Stimulated activated CD8-positive, alpha-beta memory T cell treated with anti-CD3 and anti-CD28 coated beads, Interleukin-15, amount 100 ng/mL, for 24 hours (primary cell): Measurements from ENCODE around the gene DHDH.
A peak's percentile ranks its signal among the peaks of the same experiment; 100 is the strongest.

Experiments
- DNase-seq: peaks from one replicate; pipeline ENCODE4 v3.0.0-alpha.2; 2020; ENCODE audit warnings: low read depth

Gene DHDH

DNA sequence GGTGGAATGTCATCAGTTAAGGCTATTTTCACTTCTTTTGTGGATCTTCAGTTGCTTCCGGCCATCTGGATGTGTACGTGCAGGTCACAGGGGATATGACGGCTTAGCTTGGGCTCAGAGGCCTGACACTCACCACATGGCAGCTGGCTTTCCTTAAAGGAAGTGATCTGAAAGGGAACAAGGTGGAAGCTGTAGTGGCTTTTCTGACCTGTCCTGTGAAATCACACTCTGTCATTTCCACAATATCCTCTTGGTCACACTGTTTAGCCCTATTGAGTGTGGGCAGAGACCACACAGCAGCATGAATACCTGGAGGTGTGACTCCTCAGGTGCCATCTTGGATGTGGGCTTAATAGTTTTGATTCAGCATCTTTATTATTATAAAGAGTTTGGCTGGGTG, 16.7 kb downstream of the DHDH start:
- DNase-seq: no peak

DNA sequence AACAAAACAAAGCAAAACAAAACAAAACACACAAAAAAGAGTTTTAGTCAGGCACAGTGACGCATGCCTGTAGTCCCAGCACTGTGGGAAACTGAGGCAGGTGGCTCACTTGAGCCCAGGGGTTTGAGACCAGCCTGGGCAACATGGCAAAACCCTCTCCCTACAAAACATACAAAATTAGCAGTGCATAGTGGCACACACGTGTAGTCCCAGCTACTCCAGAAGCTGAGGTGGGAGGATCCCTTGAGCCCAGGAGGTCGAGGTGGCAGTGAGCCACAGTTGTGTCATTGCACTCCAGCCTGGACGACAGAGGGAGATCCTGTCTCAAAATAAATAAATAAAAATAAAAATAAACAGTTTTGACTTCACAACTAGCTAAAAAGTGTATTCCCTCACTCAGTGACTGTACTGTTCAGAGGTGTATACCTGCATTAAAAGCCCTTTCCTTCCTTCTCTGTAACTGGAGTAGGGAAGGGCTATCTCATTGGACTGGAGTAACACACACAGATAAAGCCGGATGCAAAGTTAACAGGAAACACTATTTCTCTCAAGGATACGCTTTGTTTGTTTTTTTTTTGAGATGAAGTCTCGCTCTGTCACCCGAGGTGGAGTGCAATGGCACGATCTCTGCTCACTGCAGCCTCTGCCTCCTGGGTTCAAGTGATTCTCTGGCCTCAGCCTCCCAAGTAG, 17.5 kb downstream of the DHDH start:
- DNase-seq: no peak

DNA sequence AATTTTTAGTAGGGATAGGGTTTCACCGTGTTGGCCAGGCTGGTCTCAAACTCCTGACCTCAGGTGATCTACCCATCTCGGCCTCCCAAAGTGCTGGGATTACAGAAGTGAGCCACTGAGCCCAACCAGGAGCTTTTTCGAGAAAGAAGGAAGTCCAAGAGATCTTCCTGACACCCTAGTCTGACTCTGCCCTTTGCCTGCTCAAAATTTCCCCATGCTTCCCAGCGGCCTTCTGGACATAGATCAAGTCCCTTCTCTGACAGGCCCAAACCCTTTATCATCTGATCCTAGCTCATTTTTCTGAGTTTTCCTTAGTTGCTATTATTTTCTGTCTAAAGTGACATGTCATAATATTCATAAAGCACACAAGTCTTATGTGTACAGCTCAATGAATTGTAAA, 19.6 kb downstream of the DHDH start:
- DNase-seq: no peak

DNA sequence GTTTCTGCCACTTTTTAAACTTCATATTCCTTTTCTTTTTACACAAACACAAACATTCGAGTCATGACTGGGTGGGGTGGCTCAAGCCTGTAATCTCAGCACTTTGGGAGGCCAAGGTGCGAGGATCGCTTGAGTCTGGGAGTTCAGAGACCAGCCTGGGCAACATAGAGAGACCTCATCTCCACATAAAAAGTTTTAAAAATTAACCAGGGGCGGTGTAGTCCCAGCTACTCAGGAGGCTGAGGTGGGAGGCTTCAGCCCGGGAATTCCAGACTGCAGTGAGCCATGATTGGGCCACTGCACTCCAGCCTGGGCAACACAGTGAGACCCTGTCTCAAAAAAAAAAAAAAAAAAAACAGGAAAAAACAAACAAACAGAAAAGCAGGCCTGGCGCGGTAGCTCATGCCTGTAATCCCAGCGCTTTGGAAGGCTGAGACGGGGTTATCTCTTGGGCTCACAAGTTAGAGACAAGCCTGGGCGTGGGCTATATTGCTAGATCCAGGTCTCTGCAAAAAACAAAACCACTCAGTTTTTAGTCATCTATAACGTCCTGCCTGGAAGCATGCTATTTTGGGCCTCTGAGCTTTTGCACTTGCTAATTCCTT, 20.6 kb downstream of the DHDH start:
- DNase-seq: no peak

DNA sequence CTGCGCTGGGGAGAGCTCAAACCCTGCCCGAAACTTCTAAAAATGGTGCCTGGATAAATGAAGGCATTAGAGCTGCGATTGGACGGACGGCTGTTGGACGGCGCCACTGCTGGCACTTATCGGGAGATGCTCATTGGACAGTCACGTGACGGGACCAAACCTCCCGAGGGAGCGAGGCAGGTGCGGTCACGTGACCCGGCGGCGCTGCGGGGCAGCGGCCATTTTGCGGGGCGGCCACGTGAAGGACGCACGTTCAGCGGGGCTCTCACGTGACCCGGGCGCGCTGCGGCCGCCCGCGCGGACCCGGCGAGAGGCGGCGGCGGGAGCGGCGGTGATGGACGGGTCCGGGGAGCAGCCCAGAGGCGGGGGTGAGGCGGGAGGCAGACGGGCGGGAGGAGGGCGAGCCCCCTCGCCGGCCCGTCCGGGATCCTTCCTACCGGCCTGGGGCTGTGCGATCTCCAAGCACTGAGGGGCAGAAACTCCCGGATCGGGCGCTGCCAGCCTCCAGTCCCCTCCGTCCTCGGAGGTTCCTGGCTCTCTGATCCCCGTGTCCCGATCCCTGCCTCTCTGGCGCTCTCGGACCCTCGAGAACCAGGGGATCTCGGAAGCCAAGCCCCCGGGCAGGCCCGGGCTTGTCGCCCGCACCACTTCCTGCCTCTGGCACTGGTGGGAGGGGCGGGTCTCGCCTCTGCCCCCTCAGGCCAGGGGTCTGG, 21.3 kb downstream of the DHDH start, which contains the start of gene BAX:
Gene BAX (plus strand): TSS at position 281 of the 713 bp plus-strand sequence. CDS start 54 bp downstream, at position 335.
- peak; percentile 83 for DNase-seq

DNA sequence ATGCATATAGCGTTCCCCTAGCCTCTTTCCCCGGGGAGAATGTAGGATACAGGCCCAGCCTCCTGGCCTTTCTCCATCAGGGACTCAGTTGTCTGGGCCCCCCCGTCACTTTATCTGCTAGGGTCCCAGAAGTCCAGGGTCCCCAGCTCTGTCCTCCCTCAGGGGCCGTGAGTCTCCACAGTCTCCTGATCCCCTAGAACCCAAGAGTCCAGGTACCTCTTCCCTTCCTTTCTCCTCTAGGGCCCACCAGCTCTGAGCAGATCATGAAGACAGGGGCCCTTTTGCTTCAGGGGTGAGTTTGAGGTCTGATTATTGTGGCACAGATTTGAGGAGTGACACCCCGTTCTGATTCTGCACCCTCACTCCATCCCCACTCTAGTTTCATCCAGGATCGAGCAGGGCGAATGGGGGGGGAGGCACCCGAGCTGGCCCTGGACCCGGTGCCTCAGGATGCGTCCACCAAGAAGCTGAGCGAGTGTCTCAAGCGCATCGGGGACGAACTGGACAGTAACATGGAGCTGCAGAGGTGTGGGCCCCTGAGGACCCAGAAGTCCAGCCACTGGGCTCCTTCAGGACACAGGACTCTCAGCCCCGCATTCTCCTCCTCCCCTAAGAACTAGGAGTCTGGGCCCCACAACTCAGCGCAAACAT, 21.9 kb downstream of the DHDH start:
- no peak for DNase-seq

DNA sequence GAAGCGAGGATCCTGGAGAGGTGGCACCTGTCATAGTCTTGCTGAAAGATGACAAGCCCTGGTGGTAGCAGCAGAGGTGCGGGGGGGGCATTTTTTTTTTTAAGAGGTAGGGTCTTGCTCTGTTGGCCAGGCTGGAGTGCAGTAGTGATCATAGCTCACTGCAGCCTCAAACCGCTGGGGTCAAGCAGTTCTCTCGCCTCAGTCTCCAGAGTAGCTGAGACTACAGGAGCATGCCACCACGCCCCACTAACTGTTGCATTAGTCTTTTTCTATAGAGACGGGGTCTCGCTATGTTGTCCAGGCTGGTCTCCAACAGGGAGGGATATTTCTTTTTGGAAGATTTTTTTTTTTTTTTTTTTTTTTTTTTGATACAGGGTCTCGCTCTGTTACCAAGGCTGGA, 24.5 kb downstream of the DHDH start:
- no peak for DNase-seq

DNA sequence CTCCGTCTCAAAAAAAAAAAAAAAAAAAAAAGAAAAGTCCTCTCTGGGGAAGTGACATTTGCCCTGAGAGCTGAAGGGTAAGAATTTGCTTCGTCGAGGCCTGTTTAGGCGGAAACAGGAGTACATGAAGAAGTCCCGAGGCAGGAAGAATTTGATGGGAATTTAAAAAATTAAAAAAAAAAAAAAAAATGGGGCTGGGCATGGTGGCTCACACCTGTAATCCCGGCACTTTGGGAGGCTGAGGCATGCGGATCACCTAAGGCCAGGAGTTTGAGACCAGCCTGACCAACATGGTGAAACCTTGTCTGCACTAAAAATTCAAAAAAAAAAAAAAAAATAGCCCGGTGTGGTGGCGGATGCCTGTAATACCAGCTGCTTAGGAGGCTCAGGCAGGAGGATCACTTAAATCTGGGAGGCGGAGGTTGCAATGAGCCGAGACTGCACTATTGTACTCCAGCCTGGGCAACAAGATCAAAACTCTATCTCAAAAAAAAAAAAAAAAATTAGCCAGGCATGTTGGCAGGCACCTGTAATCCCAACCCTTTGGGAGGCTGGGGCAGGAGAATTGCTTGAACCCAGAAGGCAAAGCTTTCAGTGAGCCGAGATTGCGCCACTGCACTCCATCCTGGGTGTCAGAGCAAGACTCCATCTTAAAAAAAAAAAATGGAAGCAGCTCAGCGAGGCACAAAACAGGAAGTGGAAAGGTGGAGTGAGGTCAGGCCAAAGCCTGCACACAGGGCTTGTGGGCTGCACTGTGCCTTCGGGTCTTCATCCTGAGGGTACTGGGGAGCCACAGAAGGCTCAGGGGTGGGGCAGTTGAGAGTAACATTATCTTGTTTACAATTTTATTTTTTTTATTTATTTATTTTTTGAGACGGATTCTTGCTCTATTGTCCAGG, 26.1 kb downstream of the DHDH start:
- DNase-seq: no peak

DNA sequence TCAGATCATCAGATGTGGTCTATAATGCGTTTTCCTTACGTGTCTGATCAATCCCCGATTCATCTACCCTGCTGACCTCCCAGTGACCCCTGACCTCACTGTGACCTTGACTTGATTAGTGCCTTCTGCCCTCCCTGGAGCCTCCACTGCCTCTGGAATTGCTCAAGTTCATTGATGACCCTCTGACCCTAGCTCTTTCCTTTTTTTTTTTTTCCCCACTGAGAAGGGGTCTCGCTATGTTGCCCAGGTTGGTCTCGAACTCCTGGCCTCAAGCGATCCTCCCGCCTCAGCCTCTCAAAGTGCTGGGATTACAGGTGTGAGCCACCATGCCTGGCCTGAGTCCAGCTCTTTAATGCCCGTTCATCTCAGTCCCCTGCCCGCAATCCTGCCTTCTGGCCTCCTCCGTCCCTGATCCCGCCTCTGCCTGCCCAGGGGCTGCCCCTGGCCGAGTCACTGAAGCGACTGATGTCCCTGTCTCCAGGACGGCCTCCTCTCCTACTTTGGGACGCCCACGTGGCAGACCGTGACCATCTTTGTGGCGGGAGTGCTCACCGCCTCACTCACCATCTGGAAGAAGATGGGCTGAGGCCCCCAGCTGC, 27.7 kb downstream of the DHDH start:
- no peak for DNase-seq

DNA sequence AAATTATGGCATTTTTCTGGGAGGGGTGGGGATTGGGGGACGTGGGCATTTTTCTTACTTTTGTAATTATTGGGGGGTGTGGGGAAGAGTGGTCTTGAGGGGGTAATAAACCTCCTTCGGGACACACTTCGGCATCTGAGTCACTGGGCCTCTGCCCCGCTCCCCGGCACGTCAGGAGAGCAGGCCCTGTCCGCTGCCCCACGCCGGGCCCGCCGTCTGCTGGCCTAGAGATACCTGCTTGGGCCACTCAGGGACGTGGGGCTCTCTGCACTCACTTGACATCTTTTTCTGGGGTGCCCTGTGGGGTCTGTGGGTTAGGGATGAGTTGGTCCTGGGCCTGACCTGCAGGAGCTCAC, 28.2 kb downstream of the DHDH start:
- no peak for DNase-seq

DNA sequence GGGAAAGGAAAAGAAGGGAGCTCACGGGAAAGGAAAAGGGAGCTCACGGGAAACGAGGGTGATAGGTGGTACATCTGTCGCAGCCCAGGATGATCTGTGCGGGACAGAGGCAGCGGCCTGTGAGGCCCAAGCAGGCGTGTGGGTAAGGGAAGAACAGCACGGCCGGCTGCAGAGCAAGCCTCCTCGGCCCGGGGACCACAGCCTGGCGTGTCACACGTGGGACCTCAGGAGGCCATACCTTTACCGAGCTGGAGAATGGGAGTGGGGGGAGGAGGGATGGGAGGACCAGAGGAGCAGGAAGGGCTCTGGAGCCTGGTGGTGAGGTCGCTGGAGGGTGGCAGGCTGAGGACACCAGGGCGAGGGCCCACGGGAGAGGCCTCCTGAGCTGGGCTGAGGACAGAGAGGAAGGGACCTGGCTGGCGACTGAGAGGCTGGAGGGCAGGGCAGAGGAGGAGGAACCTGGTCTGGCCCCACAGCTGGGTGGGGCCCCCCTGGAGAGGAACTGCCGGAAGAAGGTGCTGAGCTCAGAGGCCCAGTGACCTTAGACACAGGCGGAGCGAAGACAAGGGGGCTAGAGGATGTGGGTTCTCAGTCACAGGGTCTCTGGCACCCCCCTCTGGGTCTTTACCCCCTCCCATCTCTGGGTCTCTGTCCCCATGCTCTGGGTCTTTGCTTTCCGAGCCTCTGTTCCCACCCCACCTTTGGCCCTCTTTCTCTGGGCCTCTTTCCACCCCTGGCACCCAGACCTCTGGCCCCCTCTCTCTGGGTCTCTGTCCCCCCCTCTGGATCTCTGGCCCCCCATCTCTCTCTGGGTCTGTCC, 28.7 kb downstream of the DHDH start:
- DNase-seq: no peak

DNA sequence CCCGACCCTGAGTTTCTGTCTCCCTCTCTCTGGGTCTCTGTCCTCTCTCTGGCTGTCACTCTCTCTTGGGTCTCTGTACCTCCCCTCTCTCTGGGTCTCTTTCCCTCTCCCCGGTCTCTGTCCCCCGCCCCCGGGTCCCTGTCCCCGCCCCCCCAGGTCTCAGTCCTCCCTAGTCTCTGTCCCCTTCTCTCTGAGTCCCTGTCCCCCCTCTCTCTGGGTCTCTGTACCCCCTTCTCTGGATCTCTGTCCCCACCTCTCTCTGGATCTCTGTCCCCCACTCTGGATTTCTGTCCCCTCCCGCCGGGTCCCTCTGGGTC, 29.3 kb downstream of the DHDH start:
- no peak for DNase-seq

DNA sequence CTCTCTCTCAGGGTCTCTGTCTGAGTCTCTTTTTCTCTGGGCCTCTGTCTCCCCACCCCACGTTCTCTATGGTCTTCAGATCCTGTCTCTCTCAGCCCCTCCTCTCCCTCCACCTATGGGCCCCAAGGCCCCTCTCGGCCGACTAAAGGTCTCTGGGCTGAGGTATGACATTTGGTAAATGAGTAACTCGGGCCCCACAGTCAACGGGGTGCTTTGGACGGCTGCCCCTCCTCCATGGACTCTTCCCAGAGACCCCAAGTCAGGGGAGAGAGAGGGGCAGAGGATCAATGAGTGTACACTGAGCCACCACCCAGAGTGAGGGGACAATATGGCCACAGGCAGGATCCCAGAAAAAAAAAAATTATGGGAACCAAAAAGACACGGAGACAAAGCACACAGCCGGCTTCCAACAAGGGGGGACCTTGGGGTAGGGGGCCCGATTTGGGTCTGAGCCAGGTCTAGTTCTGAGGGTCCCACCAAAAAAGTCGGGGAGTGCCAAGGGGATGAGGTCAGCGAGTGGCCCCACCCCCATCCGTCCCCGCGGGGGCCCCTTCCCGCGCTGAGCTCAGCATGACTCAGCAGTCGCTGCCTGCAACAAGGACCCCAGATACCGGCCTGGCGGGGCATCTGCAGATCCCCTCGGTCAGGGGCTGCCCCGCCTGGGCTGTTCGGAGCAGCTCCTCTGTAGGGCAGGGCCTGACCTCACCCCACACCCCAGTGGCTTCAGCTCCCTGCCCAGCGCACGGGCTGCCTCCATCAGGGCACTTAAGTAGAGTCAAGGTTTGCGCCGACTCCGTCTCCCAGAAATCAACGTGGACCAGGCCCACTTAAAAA, 30.1 kb downstream of the DHDH start:
- peak; percentile 43 for DNase-seq

DNA sequence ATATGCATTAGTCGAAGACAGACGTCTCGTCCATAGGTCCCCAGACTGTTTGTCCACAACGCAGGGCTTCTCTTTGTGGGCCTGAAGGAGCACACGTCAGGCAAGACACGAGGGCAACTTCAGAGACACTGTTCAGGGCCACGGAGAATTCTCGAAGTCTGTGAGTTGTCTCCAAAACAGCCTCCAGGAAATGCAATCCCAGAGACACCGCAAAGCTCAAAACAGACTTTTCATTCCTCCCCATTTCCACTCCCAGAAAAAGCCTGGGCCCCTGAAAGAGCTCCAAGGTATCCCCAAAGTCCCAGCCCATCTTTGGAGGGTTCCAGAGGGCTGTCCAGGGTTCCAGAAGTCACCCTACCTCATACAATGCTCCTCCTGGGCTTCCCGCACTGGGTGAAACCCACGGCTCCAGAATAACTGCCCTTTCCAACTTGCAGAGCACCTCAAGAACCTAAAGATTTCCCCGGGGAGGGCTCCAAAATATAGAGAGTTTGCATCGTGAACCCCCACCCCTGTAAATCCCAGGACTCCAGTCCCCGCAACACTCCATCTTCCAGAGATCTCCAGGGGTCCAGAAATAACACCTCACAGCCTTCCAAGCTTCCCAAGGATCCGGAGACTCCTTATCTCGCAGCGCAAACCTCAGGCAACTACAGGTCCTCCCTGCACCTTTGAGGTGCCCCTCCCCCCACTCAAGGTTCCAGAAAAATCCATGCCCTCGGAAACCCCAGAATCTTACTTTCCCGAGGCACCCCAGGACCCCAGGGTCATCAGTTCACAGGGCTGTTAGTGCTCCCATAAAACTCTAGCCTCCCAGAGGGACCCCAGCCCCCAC, 30.9 kb downstream of the DHDH start:
- DNase-seq: no peak

DNA sequence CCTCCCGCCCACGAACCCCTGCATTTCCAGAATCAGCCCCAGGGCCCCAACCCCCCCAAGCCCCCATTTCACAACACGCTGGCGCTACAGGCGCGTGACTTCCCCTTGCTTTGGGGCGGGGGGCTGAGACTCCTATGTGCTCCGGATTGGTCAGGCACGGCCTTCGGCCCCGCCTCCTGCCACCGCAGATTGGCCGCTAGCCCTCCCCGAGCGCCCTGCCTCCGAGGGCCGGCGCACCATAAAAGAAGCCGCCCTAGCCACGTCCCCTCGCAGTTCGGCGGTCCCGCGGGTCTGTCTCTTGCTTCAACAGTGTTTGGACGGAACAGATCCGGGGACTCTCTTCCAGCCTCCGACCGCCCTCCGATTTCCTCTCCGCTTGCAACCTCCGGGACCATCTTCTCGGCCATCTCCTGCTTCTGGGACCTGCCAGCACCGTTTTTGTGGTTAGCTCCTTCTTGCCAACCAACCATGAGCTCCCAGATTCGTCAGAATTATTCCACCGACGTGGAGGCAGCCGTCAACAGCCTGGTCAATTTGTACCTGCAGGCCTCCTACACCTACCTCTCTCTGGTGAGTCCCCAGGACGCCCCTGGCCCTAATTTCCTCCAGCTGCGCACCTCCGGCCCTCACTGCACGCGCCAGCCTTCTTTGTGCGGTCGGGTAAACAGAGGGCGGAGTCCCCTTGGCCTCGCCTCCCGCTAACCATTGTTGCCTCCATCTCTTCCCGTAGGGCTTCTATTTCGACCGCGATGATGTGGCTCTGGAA, 31.7 kb downstream of the DHDH start, which contains the start of gene FTL:
Gene FTL (plus strand): TSS at position 270 of the 766 bp plus-strand sequence. CDS start 199 bp downstream, at position 469.
- peak; percentile 74 for DNase-seq

DNA sequence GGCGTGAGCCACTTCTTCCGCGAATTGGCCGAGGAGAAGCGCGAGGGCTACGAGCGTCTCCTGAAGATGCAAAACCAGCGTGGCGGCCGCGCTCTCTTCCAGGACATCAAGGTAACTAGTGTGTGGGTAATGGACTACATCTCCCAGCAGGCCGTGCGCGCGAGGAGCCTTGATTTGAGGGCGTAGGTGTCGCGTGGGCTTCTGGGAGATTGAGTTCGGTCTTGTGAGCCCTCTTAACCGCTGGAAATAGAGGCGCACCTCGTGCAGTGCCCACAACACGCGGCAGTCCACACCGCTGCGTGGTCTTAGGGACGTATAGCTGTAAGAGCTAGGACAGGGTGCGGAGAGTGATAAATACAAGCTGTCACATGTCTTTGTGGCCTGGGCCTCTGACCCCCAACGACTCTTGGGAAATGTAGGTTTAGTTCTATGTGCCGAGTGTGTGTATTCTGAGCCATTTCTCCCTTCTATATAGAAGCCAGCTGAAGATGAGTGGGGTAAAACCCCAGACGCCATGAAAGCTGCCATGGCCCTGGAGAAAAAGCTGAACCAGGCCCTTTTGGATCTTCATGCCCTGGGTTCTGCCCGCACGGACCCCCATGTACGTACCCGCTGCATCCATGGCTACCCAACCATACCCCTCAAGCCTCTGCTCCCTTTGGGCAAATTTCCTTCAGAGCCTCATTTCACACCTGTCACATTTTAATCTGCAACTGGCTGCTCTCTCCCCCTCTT, 32.5 kb downstream of the DHDH start:
- DNase-seq: peak; percentile 67
